ENCODE data around the gene ARID5B. TPM values are rescaled to one million over a fixed set of nuclear protein-coding genes. Genes with fewer than 3 reads are reported as not detected.
A peak's percentile ranks its signal among the peaks of the same experiment; 100 is the strongest.

Gene ARID5B
- total RNA-seq, 1 experiment from 2014 or later, result 2.3 TPM

DNA sequence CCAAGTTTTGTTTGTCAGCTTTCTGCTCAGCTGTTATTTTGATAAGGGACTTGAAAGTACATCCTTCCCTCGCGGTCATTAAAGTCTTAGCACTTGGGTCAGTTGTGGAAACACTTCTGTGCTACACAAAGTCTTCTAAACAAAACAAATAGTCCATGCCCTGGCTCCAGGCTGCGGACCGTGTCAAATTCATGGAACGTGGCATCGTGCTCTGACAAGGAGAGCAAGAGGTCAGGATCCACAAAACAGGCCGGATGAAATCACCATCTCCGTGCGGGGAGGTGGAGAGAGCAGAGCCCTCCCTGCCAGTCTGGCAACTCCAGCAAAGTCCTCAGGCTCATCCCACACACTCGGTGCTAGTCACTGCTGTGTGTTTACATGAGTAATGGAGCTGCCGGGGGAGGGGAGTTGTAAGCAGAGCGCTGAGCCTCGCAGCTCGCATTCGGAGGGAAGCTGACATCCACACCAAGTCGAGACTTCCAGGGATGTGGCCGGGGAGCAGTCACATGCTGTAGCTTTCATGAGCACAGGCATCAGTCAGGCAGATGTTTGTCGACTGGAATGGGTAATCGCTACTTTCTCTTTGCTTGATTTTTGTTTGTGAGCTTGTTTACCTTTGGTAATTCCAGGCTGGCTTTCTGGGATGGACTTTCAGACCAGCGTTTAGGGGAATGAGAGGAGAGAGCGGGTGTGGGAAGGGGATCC, 147.6 kb downstream of the ARID5B start (continued):
- TF ChIP-seq, protein P1, sequence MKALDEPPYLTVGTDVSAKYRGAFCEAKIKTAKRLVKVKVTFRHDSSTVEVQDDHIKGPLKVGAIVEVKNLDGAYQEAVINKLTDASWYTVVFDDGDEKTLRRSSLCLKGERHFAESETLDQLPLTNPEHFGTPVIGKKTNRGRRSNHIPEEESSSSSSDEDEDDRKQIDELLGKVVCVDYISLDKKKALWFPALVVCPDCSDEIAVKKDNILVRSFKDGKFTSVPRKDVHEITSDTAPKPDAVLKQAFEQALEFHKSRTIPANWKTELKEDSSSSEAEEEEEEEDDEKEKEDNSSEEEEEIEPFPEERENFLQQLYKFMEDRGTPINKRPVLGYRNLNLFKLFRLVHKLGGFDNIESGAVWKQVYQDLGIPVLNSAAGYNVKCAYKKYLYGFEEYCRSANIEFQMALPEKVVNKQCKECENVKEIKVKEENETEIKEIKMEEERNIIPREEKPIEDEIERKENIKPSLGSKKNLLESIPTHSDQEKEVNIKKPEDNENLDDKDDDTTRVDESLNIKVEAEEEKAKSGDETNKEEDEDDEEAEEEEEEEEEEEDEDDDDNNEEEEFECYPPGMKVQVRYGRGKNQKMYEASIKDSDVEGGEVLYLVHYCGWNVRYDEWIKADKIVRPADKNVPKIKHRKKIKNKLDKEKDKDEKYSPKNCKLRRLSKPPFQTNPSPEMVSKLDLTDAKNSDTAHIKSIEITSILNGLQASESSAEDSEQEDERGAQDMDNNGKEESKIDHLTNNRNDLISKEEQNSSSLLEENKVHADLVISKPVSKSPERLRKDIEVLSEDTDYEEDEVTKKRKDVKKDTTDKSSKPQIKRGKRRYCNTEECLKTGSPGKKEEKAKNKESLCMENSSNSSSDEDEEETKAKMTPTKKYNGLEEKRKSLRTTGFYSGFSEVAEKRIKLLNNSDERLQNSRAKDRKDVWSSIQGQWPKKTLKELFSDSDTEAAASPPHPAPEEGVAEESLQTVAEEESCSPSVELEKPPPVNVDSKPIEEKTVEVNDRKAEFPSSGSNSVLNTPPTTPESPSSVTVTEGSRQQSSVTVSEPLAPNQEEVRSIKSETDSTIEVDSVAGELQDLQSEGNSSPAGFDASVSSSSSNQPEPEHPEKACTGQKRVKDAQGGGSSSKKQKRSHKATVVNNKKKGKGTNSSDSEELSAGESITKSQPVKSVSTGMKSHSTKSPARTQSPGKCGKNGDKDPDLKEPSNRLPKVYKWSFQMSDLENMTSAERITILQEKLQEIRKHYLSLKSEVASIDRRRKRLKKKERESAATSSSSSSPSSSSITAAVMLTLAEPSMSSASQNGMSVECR (CRISPR knock-in tag; IDR thresholded peaks at IDR 0.05; ENCODE audit: borderline replicate concordance), result 0 out of 2 replicates have a peak, but pooled peaks have one; percentile 34
- TF ChIP-seq FOXP1 (CRISPR knock-in tag; IDR thresholded peaks at IDR 0.05; ENCODE audit: borderline replicate concordance), result peak; percentile 92
- TF ChIP-seq SMAD3 (CRISPR knock-in tag; IDR thresholded peaks at IDR 0.05; ENCODE audit: borderline replicate concordance), result peak; percentile 38; the same call in 1 of the 2 replicates
- 0 out of 2 replicates have a peak, but pooled peaks have one; percentile 55 for TF ChIP-seq KAT7 (CRISPR knock-in tag; IDR thresholded peaks at IDR 0.05; ENCODE audit: borderline replicate concordance)
- no peak for TF ChIP-seq EMX1 (CRISPR knock-in tag; IDR thresholded peaks at IDR 0.05)

DNA sequence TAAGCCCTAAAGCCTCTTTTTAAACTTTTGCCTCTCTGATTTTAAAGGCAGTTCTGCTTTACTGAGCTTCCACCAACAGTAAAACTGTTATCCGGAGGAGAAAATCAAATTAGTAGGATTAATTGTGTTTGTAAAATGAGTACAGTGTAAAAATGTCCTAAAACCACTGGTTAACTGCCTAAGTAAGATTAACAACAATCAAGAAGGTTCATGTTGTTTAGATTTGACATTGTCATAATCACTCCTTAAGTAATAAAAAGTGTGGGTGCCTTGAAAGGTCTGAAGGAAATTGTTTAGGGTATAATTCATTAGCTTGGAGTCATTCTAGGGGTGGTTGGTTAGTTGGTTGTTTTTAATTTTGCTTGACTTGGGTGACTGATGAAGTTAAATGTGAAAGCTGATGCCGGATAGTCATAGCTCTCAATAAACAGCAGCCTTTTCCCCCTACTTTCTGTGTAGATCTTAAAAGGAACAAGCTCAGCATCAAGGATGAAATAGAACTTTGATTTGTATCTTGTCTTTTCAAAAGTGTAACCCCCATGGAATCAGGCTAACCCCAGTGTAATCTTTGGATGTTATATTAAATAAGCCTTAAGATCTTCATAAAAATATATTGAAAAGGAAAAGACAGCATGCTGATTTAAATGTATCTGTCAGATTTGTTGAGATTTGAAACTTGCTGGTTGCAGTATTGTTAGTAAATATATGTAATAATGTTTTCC, 148.3 kb downstream of the ARID5B start:
- peaks cover 8% of the 10 kb centered on the region; the same call in 1 of the 2 replicates for H3K9me3 Mint-ChIP-seq
- H3K4me1 Mint-ChIP-seq, result peaks cover 62% of the 10 kb centered on the region
- peaks cover 3% of the 10 kb centered on the region; the same call in 1 of the 2 replicates for H3K36me3 Mint-ChIP-seq
- peak overlapping the region; percentile 52 for H3K4me3 Mint-ChIP-seq
- ATAC-seq, result no peak
- ChIA-PET CTCF (interaction anchor here (0.6 to 2.8 kb wide), 7 partner anchors 11 to 768 kb away, joined by 3 to 25 read pairs (median 4); no protein-coding TSS in a partner anchor), POLR2A (interaction anchor here (0.9 to 1.7 kb wide), 2 partner anchors 8 to 13 kb away, joined by 4 to 7 read pairs; no protein-coding TSS in a partner anchor)
- DNase-seq (ENCODE audit: low spot score), result no peak
- H3K27ac Mint-ChIP-seq, result peak overlapping the region; percentile 66; the same call in 1 of the 2 replicates
- H3K27me3 Mint-ChIP-seq (ENCODE audit: low read depth), result no peaks in the 10 kb centered on the region; the same call in 1 of the 2 replicates
- TF ChIP-seq, protein P2, sequence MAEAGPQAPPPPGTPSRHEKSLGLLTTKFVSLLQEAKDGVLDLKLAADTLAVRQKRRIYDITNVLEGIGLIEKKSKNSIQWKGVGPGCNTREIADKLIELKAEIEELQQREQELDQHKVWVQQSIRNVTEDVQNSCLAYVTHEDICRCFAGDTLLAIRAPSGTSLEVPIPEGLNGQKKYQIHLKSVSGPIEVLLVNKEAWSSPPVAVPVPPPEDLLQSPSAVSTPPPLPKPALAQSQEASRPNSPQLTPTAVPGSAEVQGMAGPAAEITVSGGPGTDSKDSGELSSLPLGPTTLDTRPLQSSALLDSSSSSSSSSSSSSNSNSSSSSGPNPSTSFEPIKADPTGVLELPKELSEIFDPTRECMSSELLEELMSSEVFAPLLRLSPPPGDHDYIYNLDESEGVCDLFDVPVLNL (CRISPR knock-in tag; IDR thresholded peaks at IDR 0.05; ENCODE audit: borderline replicate concordance, low read depth), result no peak
- TF ChIP-seq TEAD4 (CRISPR knock-in tag; IDR thresholded peaks at IDR 0.05) (no peak), ESRRA (CRISPR knock-in tag; IDR thresholded peaks at IDR 0.05; ENCODE audit: borderline replicate concordance) (no peak), MXD4 (CRISPR knock-in tag; IDR thresholded peaks at IDR 0.05; ENCODE audit: borderline replicate concordance) (no peak), NFYB (CRISPR knock-in tag; conservative IDR thresholded peaks at IDR 0.05; ENCODE audit: low read depth) (no peak), KAT7 (CRISPR knock-in tag; IDR thresholded peaks at IDR 0.05; ENCODE audit: borderline replicate concordance) (no peak)
- TF ChIP-seq, protein P3, sequence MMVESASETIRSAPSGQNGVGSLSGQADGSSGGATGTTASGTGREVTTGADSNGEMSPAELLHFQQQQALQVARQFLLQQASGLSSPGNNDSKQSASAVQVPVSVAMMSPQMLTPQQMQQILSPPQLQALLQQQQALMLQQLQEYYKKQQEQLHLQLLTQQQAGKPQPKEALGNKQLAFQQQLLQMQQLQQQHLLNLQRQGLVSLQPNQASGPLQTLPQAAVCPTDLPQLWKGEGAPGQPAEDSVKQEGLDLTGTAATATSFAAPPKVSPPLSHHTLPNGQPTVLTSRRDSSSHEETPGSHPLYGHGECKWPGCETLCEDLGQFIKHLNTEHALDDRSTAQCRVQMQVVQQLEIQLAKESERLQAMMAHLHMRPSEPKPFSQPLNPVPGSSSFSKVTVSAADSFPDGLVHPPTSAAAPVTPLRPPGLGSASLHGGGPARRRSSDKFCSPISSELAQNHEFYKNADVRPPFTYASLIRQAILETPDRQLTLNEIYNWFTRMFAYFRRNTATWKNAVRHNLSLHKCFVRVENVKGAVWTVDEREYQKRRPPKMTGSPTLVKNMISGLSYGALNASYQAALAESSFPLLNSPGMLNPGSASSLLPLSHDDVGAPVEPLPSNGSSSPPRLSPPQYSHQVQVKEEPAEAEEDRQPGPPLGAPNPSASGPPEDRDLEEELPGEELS (CRISPR knock-in tag; IDR thresholded peaks at IDR 0.05), result no peak
- TF ChIP-seq, protein P4, sequence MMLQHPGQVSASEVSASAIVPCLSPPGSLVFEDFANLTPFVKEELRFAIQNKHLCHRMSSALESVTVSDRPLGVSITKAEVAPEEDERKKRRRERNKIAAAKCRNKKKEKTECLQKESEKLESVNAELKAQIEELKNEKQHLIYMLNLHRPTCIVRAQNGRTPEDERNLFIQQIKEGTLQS (CRISPR knock-in tag; conservative IDR thresholded peaks at IDR 0.05), result no peak
- TF ChIP-seq, protein P5, sequence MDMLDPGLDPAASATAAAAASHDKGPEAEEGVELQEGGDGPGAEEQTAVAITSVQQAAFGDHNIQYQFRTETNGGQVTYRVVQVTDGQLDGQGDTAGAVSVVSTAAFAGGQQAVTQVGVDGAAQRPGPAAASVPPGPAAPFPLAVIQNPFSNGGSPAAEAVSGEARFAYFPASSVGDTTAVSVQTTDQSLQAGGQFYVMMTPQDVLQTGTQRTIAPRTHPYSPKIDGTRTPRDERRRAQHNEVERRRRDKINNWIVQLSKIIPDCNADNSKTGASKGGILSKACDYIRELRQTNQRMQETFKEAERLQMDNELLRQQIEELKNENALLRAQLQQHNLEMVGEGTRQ (CRISPR knock-in tag; IDR thresholded peaks at IDR 0.05), result no peak

All from WTC11 (cell line).